ENCODE measurements around the gene SLC16A11. TPM values are rescaled to one million over a fixed set of nuclear protein-coding genes. Genes with fewer than 3 reads are reported as not detected.

SLC16A11 gene
- total and polyA plus RNA-seq, 9 of the 15 experiments (the other 6 are each of a cell fraction or from before 2014, with no cell fraction given) = not detected

DNA sequence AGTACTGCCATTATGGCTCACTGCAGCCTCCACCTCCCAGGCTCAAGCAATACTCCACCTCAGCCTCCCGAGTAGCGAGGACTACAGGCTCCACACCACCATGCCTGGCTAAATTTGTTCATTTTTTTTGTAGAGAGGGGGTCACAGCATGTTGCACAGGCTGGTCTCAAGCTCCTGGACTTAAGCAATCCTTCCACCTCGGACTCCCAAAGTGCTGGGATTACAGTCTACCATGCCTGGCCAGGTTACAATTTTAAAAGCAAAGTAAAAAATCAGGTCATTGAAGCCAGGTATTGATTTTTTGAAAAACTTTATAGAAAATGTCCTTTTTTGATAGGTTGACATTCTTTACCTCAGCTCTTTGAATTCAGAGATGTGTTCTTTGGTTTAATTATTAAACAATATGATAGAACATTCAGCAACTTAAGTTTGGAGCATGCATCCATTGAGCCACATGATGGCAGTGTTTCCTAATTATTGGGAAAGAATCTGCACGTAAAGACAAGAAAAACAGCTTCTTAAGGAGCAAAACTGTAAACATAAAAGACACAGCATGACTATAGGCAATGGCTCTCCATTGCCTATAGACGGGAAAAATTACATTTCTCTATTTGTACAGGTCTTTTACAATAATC lies 1.7 kb upstream of the SLC16A11 start (continued):
- TF ChIP-seq ATF3 (IDR thresholded peaks at IDR 0.05) (no peak), ATF3 (CRISPR knock-in tag; conservative IDR thresholded peaks at IDR 0.05) (no peak), THRB (CRISPR knock-in tag; conservative IDR thresholded peaks at IDR 0.05) (no peak), ELF4 (CRISPR knock-in tag; IDR thresholded peaks at IDR 0.05) (no peak), FOSL1 (tag; conservative IDR thresholded peaks at IDR 0.05) (no peak), HDGF (IDR thresholded peaks at IDR 0.05) (no peak), MYBL2 (IDR thresholded peaks at IDR 0.05; ENCODE audit: low read depth) (no peak), MYBL2 (CRISPR knock-in tag; IDR thresholded peaks at IDR 0.05; ENCODE audit: borderline replicate concordance) (no peak), PTTG1 (tag; IDR thresholded peaks at IDR 0.05; ENCODE audit: low read depth) (no peak), BMI1 (IDR thresholded peaks at IDR 0.05; ENCODE audit: low read length) (no peak), ZNF41 (CRISPR knock-in tag; conservative IDR thresholded peaks at IDR 0.05) (no peak), CBX3 (IDR thresholded peaks at IDR 0.05; ENCODE audit: borderline replicate concordance in 1 of 2, low read length in 2 of 2) (no peak), KAT2B (IDR thresholded peaks at IDR 0.05; ENCODE audit: low read depth, low read length) (no peak)
- TF ChIP-seq, protein P1, sequence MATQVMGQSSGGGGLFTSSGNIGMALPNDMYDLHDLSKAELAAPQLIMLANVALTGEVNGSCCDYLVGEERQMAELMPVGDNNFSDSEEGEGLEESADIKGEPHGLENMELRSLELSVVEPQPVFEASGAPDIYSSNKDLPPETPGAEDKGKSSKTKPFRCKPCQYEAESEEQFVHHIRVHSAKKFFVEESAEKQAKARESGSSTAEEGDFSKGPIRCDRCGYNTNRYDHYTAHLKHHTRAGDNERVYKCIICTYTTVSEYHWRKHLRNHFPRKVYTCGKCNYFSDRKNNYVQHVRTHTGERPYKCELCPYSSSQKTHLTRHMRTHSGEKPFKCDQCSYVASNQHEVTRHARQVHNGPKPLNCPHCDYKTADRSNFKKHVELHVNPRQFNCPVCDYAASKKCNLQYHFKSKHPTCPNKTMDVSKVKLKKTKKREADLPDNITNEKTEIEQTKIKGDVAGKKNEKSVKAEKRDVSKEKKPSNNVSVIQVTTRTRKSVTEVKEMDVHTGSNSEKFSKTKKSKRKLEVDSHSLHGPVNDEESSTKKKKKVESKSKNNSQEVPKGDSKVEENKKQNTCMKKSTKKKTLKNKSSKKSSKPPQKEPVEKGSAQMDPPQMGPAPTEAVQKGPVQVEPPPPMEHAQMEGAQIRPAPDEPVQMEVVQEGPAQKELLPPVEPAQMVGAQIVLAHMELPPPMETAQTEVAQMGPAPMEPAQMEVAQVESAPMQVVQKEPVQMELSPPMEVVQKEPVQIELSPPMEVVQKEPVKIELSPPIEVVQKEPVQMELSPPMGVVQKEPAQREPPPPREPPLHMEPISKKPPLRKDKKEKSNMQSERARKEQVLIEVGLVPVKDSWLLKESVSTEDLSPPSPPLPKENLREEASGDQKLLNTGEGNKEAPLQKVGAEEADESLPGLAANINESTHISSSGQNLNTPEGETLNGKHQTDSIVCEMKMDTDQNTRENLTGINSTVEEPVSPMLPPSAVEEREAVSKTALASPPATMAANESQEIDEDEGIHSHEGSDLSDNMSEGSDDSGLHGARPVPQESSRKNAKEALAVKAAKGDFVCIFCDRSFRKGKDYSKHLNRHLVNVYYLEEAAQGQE (IDR thresholded peaks at IDR 0.05; ENCODE audit: borderline replicate concordance) = peak; percentile 77
- TF ChIP-seq, protein P1 (CRISPR knock-in tag; IDR thresholded peaks at IDR 0.05; ENCODE audit: low read depth) = no peak
- TF ChIP-seq, protein P2, sequence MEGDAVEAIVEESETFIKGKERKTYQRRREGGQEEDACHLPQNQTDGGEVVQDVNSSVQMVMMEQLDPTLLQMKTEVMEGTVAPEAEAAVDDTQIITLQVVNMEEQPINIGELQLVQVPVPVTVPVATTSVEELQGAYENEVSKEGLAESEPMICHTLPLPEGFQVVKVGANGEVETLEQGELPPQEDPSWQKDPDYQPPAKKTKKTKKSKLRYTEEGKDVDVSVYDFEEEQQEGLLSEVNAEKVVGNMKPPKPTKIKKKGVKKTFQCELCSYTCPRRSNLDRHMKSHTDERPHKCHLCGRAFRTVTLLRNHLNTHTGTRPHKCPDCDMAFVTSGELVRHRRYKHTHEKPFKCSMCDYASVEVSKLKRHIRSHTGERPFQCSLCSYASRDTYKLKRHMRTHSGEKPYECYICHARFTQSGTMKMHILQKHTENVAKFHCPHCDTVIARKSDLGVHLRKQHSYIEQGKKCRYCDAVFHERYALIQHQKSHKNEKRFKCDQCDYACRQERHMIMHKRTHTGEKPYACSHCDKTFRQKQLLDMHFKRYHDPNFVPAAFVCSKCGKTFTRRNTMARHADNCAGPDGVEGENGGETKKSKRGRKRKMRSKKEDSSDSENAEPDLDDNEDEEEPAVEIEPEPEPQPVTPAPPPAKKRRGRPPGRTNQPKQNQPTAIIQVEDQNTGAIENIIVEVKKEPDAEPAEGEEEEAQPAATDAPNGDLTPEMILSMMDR (IDR thresholded peaks at IDR 0.05 in 2 of 3, conservative IDR thresholded peaks at IDR 0.05 in 1 of 3; ENCODE audit: insufficient read depth in 2 of 3, low read depth in 1 of 3, low read length in 3 of 3) = peak; percentile 45 to 82 (median 62); a peak in 5 of 6 replicates
